ENCODE measurements around the gene MAP3K21.

Gene MAP3K21

DNA sequence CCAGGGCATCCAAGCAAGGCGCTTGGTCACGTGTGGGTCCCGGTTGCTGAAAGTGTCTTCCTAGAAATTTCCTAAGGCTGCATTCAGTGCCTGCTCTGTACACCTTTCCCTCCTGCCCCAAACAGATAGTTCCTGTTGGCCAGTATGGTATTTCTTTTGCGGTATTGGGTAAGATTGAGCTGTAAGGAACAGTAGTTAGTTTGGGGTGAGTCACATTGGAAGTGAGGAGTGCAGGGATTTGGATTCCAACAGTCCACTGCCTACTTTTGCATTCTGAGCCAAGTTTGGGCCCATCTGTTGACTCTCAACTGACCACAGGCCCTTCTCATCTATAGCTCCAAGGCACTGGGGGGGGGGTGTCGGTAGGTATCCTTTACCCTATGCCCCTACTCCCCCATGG lies 83.4 kb downstream of the MAP3K21 start:
- Histone ChIP-seq H3K36me3 (ENCODE audit: control insufficient read depth, insufficient read depth, low read length) (no peaks in the 10 kb centered on the region), H3K27ac (ENCODE audit: low read depth, low read length) (no peak overlapping the region), H3K9ac (ENCODE audit: low read length) (no peak overlapping the region), H3K4me1 (ENCODE audit: control insufficient read depth, insufficient read depth, low read length) (no peaks in the 10 kb centered on the region), H3K4me3 (ENCODE audit: low read length) (no peak overlapping the region), H3K27me3 (ENCODE audit: control insufficient read depth, insufficient read depth, low read length) (no peaks in the 10 kb centered on the region)

- Histone ChIP-seq H3K36me3 (ENCODE audit: control insufficient read depth, insufficient read depth, low read length) (no peaks in the 10 kb centered on the region), H3K9ac (ENCODE audit: low read length) (no peak overlapping the region), H3K27ac (ENCODE audit: low read depth, low read length) (no peak overlapping the region), H3K4me3 (ENCODE audit: low read length) (no peak overlapping the region), H3K27me3 (ENCODE audit: control insufficient read depth, insufficient read depth, low read length) (no peaks in the 10 kb centered on the region), H3K4me1 (ENCODE audit: control insufficient read depth, insufficient read depth, low read length) (no peaks in the 10 kb centered on the region)
Observed at GRCh38 chr1:233412812-233413211, 85.3 kb downstream of the MAP3K21 start.

DNA sequence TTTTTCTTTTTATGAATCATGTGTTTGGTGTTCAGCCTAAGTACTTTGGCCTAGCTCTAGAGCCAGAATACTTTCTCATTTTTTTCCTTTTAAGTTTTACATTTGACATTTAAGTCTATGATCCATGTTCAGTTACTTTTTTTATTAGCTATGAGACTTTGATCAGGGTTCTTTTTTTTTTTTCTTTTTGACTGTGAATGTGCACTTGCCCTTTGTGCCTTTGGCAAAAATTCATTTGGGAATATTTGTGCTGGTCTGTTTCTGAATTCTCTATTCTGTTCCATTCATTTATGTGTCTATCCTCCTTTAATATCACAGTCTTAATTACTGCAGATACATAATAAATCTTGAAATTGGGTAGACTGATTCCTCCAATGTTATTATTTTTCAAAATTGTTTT lies 93.8 kb downstream of the MAP3K21 start:
- Histone ChIP-seq H3K4me1 (ENCODE audit: control insufficient read depth, insufficient read depth, low read length) (no peaks in the 10 kb centered on the region), H3K27ac (ENCODE audit: low read depth, low read length) (no peak overlapping the region), H3K9ac (ENCODE audit: low read length) (no peak overlapping the region), H3K27me3 (ENCODE audit: control insufficient read depth, insufficient read depth, low read length) (no peaks in the 10 kb centered on the region), H3K4me3 (ENCODE audit: low read length) (no peak overlapping the region), H3K36me3 (ENCODE audit: control insufficient read depth, insufficient read depth, low read length) (no peaks in the 10 kb centered on the region)

- no peak overlapping the region for H3K4me3 ChIP-seq (ENCODE audit: low read length)
- no peak overlapping the region for H3K27ac ChIP-seq (ENCODE audit: low read depth, low read length)
- H3K4me1 ChIP-seq (ENCODE audit: control insufficient read depth, insufficient read depth, low read length), result no peaks in the 10 kb centered on the region
- no peaks in the 10 kb centered on the region for H3K27me3 ChIP-seq (ENCODE audit: control insufficient read depth, insufficient read depth, low read length)
- no peak overlapping the region for H3K9ac ChIP-seq (ENCODE audit: low read length)
- no peaks in the 10 kb centered on the region for H3K36me3 ChIP-seq (ENCODE audit: control insufficient read depth, insufficient read depth, low read length)
Observed at GRCh38 chr1:233424779-233425178, 97.3 kb downstream of the MAP3K21 start.

- no peak overlapping the region for H3K4me3 ChIP-seq (ENCODE audit: low read length)
- H3K27me3 ChIP-seq (ENCODE audit: control insufficient read depth, insufficient read depth, low read length), result no peaks in the 10 kb centered on the region
- no peaks in the 10 kb centered on the region for H3K36me3 ChIP-seq (ENCODE audit: control insufficient read depth, insufficient read depth, low read length)
- H3K27ac ChIP-seq (ENCODE audit: low read depth, low read length), result no peak overlapping the region
- H3K9ac ChIP-seq (ENCODE audit: low read length), result no peak overlapping the region
- no peaks in the 10 kb centered on the region for H3K4me1 ChIP-seq (ENCODE audit: control insufficient read depth, insufficient read depth, low read length)
Observed at GRCh38 chr1:233427907-233428306, 100.4 kb downstream of the MAP3K21 start.

GRCh38 chr1:233431753-233432403 lies 104.4 kb downstream of the MAP3K21 start:
- no peaks in the 10 kb centered on the region for H3K27me3 ChIP-seq (ENCODE audit: control insufficient read depth, insufficient read depth, low read length)
- H3K36me3 ChIP-seq (ENCODE audit: control insufficient read depth, insufficient read depth, low read length), result no peaks in the 10 kb centered on the region
- no peaks in the 10 kb centered on the region for H3K4me1 ChIP-seq (ENCODE audit: control insufficient read depth, insufficient read depth, low read length)
- H3K4me3 ChIP-seq (ENCODE audit: low read length), result no peak overlapping the region
- H3K9ac ChIP-seq (ENCODE audit: low read length), result no peak overlapping the region
- no peak overlapping the region for H3K27ac ChIP-seq (ENCODE audit: low read depth, low read length)

DNA sequence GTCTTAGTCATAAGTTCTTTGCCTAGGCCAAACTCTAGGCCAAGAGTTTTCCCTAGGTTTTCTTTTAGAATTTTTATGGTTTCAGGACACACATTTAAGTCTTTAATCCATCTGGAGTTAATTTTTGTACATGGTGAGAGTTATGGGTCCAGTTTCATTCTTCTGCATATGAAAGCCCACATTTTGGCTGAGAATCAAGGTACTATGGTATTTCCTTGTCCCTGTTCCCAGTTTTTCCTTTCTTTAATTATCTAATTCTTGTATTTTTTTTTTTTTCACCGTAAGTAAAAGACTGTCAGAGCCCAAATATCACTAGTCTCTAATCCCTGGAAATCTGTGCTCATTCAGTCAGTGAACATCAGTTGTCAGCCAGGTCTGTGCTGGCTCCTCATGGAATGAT lies 105.4 kb downstream of the MAP3K21 start:
- Histone ChIP-seq H3K4me3 (ENCODE audit: low read length) (no peak overlapping the region), H3K27me3 (ENCODE audit: control insufficient read depth, insufficient read depth, low read length) (no peaks in the 10 kb centered on the region), H3K27ac (ENCODE audit: low read depth, low read length) (no peak overlapping the region), H3K4me1 (ENCODE audit: control insufficient read depth, insufficient read depth, low read length) (no peaks in the 10 kb centered on the region), H3K9ac (ENCODE audit: low read length) (no peak overlapping the region), H3K36me3 (ENCODE audit: control insufficient read depth, insufficient read depth, low read length) (no peaks in the 10 kb centered on the region)

DNA sequence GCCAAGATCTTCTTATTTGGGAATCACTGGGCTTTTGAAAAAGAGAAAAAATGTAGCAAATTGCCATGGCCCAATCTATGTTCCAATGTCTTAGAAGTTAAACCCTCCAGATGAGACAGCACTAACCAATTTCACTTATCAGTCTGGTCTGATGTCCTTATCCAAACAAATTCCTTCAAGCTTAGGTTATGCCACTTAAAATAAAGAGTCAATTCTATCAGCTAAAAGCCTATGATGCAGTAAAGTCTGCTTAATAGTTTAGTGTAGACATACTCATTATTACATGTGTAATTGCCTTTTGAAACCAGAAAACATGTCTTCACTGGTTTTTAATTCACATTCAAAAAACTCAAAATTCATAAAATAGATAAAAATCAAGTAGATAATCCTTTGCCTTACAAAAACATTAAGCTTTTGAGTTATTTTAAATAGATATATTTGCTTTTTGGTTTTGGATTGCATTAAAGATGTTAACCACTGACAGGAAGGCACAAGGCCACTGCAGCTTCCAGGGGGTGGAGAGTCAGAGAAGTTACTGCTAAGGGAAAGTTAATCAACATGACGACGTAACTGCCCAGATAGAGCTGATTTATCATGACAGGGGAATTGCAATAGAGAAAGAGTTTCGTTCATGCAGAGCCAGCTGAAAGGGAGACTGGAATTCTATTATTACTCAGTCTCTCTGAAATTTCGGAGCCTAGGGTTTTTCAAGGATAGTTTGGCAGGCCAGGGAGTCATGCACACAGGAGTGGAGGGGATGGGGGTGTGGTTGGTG lies 106.1 kb downstream of the MAP3K21 start:
- no peak overlapping the region for H3K9ac ChIP-seq (ENCODE audit: low read length)

More for the DNA sequence above, 106.1 kb downstream of the MAP3K21 start:
- H3K27ac ChIP-seq (ENCODE audit: low read depth, low read length), result no peak overlapping the region
- no peak overlapping the region for H3K4me3 ChIP-seq (ENCODE audit: low read length)
- H3K36me3 ChIP-seq (ENCODE audit: control insufficient read depth, insufficient read depth, low read length), result no peaks in the 10 kb centered on the region
- no peaks in the 10 kb centered on the region for H3K4me1 ChIP-seq (ENCODE audit: control insufficient read depth, insufficient read depth, low read length)
- H3K27me3 ChIP-seq (ENCODE audit: control insufficient read depth, insufficient read depth, low read length), result no peaks in the 10 kb centered on the region

All from rectal smooth muscle tissue (tissue), 1 donor.